Chondrocyte (in vitro differentiated cells): ENCODE data around the gene PRPF6. TPM values are rescaled to one million over a fixed set of nuclear protein-coding genes. Genes with fewer than 3 reads are reported as not detected.

Experiments
- DNase-seq: peaks from one replicate; pipeline ENCODE4 v3.0.0; 2021; ENCODE audit warnings: mixed read lengths, low spot score
- H3K27ac Mint-ChIP-seq: one replicate; pipeline ENCODE4 v1.8.0; 2021; ENCODE audit warnings: mild to moderate bottlenecking, moderate library complexity, mixed read lengths; ENCODE audit not compliant: unreplicated experiment
- H3K27me3 Mint-ChIP-seq: 2 replicates; pipeline ENCODE4 v1.8.0; 2021; ENCODE audit warnings: low read depth, mixed read lengths
- H3K36me3 Mint-ChIP-seq: 2 replicates; pipeline ENCODE4 v1.8.0; 2021; ENCODE audit warnings: low read depth, mixed read lengths
- H3K4me1 Mint-ChIP-seq: 2 replicates; pipeline ENCODE4 v1.8.0; 2021; ENCODE audit warnings: low read depth, mild to moderate bottlenecking, mixed read lengths
- H3K4me3 Mint-ChIP-seq: one replicate; pipeline ENCODE4 v1.8.0; 2021; ENCODE audit warnings: mild to moderate bottlenecking, moderate library complexity, mixed read lengths; ENCODE audit not compliant: unreplicated experiment
- H3K9me3 Mint-ChIP-seq: 2 replicates; pipeline ENCODE4 v1.8.0; 2021; ENCODE audit warnings: low read depth, mixed read lengths
- total RNA-seq: library from RNA; stranded (reverse); gene quantifications from 3 replicates; pipeline ENCODE4 v1.2.1, GENCODE V29; 2021
- TF ChIP-seq, protein P1 (sequence below): fragments of 200-600 bp; sonication (generic); IDR thresholded peaks from 2 replicates; pipeline ENCODE4 v1.5.0; 2021; ENCODE audit warnings: antibody characterized with exemption, mild to moderate bottlenecking, moderate library complexity

PRPF6 gene
- total RNA-seq, 1 donor from 2014 or later = 49.0 TPM

DNA sequence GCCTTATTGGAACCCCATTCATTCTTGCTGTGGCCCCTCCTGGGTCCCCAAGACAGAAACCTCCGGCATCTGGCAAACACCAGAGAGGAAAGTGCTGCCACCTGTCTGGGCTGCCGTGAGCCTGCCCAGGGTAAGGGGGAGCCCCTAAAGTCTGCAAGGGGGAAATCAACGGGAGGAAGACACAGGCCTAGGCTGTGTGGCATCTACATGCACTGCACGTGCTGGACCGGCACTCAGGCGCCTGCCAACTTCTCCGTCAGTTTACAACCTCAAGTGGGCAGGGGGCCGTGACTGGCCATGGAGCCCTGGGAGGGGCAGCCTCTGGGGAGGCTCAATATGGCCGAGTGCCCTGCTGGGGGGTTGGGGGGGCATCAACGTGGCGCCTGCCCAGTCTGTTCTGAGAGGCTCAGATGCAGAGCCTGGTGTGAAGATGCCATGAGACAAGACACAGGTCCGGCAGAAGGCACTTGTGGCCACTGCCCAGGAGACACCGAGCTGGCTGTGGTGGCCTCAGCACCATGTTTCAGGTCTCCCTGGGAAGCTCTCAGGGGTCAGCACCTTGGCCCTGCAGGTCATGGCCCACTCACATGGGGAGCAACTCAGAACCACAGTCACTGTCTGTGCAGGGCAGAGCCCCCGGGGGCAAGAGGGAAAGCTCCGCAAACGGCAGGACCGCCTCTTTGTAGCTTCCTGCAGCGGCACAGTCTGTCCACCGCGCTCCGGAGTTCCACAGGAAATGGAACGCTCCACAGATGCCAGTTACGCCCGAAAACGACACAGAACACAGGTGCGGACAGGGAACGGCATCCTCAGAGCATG is 33.1 kb upstream of the PRPF6 start:
- no peaks in the 10 kb centered on the region for H3K9me3 Mint-ChIP-seq
- TF ChIP-seq, protein P1, sequence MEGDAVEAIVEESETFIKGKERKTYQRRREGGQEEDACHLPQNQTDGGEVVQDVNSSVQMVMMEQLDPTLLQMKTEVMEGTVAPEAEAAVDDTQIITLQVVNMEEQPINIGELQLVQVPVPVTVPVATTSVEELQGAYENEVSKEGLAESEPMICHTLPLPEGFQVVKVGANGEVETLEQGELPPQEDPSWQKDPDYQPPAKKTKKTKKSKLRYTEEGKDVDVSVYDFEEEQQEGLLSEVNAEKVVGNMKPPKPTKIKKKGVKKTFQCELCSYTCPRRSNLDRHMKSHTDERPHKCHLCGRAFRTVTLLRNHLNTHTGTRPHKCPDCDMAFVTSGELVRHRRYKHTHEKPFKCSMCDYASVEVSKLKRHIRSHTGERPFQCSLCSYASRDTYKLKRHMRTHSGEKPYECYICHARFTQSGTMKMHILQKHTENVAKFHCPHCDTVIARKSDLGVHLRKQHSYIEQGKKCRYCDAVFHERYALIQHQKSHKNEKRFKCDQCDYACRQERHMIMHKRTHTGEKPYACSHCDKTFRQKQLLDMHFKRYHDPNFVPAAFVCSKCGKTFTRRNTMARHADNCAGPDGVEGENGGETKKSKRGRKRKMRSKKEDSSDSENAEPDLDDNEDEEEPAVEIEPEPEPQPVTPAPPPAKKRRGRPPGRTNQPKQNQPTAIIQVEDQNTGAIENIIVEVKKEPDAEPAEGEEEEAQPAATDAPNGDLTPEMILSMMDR = no peak
- H3K27ac Mint-ChIP-seq = peak overlapping the region; percentile 51
- H3K4me3 Mint-ChIP-seq = no peak overlapping the region
- peaks cover 3% of the 10 kb centered on the region for H3K36me3 Mint-ChIP-seq
- DNase-seq = no peak
- no peaks in the 10 kb centered on the region for H3K27me3 Mint-ChIP-seq
- peaks cover 30% of the 10 kb centered on the region for H3K4me1 Mint-ChIP-seq

DNA sequence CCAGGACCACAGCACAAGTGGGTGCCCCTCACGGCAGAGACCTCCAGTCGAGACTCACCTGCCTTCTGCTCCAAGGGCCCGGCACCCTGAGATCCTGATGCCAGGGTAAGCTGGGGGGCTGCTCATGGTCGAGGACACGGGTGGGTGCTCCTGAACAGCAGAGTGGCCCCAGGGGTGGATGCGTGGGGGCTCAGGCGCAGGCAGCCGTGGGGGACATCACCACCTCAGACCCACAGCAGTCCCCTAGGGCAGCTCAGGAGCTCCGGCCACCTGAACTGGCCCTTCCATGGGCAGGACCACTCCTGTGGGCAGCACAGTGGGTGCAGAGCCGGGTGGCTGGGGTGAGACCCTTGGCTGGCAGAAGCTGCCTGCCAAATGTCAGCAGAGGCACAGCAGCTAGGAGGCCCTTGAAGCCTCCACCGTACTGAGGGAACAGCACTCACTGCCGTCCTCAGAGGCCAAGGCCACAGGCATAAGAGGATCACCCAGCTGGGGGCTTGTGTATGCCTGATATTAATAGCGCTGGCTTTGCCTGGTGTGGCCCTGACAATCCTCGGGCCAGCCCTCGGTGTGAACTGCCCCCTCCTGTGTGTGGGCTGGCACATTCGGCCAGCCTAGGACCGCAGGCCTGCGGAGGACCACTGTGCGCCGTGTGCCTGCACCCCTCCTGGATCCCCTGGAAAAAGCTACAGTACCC is 30.1 kb upstream of the PRPF6 start:
- H3K27ac Mint-ChIP-seq = no peak overlapping the region
- DNase-seq = no peak
- TF ChIP-seq, protein P1 = no peak
- H3K9me3 Mint-ChIP-seq = no peaks in the 10 kb centered on the region
- no peaks in the 10 kb centered on the region for H3K27me3 Mint-ChIP-seq
- H3K36me3 Mint-ChIP-seq = peaks cover 1% of the 10 kb centered on the region
- no peak overlapping the region for H3K4me3 Mint-ChIP-seq
- peaks cover 52% of the 10 kb centered on the region for H3K4me1 Mint-ChIP-seq

DNA sequence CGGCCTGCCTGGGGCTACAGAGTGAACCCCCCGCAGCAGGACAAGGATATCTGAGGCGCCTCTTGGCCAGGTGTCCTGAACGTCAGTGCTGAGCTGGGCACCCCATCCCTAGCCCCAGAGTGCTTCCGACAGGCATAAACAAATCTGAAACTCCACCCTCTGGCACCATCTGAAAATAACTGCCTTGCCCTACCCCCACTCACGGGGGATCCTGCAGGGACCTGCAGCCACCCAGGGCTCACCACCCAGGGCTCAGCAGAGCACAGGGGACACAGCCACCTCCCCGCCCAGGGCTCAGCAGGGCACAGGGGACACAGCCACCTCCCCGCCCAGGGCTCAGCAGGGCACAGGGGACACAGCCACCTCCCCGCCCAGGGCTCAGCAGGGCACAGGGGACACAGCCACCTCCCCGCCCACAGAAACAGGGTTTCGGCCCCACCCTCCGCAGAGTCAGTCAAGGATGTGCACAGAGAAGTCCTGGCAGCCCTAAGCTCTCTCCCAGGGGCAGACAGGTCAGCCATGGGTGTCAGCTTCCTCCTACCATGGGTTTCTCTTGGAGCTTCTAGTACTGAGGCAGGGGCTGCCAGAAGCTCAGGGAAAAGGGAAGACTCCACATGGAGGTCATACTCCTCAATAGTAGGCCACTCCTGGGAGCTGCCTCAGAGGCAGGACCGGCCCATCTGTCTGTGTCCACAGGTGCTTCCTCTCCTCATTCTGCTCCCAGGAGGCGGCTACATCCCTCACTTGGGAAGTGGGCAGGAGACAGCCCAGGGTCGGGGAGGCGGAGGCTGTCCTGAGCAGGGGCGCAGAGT is 29.3 kb upstream of the PRPF6 start:
- no peak overlapping the region for H3K27ac Mint-ChIP-seq
- no peak overlapping the region for H3K4me3 Mint-ChIP-seq
- no peaks in the 10 kb centered on the region for H3K9me3 Mint-ChIP-seq
- no peak for DNase-seq
- H3K27me3 Mint-ChIP-seq = no peaks in the 10 kb centered on the region
- peaks cover 1% of the 10 kb centered on the region for H3K36me3 Mint-ChIP-seq
- peaks cover 52% of the 10 kb centered on the region for H3K4me1 Mint-ChIP-seq
- TF ChIP-seq, protein P1 = no peak

DNA sequence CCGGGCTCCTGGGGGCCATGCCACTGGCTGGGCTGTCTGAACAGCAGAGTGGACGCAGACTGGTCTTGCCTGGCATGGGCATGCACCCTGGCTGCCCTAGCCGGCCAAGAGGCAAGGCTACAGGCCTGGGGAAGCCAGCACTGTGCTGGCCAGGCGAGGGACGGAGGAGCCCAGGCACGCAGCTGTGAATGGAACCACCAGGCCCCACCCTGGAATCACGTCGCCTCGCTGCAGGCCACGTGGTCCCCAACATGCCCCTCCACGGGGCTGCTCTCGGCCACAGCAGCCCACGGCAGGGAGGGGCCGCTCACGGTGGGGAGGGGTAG is 28.8 kb upstream of the PRPF6 start:
- TF ChIP-seq, protein P1 = no peak
- H3K4me1 Mint-ChIP-seq = peaks cover 50% of the 10 kb centered on the region
- DNase-seq = no peak
- no peaks in the 10 kb centered on the region for H3K36me3 Mint-ChIP-seq
- no peaks in the 10 kb centered on the region for H3K9me3 Mint-ChIP-seq
- H3K27ac Mint-ChIP-seq = no peak overlapping the region
- H3K27me3 Mint-ChIP-seq = no peaks in the 10 kb centered on the region
- no peak overlapping the region for H3K4me3 Mint-ChIP-seq

DNA sequence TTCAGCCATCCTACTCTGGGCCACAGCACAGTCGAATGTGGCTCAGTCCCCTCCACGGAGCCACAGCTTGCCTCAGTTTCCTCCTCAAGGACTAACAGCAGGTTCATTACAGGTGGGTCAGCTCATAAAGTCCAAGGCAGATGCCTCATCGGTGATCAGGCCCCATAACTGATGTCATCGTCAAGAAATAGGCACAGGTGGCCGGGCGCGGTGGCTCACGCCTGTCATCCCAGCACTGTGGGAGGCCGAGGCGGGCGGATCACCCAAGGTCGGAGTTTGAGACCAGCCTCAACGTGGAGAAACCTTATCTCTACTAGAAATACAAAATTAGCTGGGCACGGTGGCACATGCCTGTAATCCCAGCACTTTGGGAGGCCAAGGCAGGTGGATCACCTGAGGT is 28.2 kb upstream of the PRPF6 start:
- TF ChIP-seq, protein P1 = no peak
- H3K9me3 Mint-ChIP-seq = no peaks in the 10 kb centered on the region
- H3K4me1 Mint-ChIP-seq = peaks cover 51% of the 10 kb centered on the region
- H3K27me3 Mint-ChIP-seq = no peaks in the 10 kb centered on the region
- no peaks in the 10 kb centered on the region for H3K36me3 Mint-ChIP-seq
- DNase-seq = no peak
- H3K4me3 Mint-ChIP-seq = no peak overlapping the region
- H3K27ac Mint-ChIP-seq = no peak overlapping the region
